A549 (cell line): ENCODE measurements around the gene KIR2DL1. TPM values are rescaled to one million over a fixed set of nuclear protein-coding genes. Genes with fewer than 3 reads are reported as not detected.

ENCODE experiments used
- ATAC-seq, 2 experiments: fragments of 200-7000 bp in 1 of 2; fragments of >200 bp in 1 of 2; cut with Nextera tagmentation in 1 of 2; cut with Tn5 transposase in 1 of 2; 3 replicates each; pipeline versions ENCODE4 v1.8.0 to v1.9.1; 2018 to 2020; ENCODE audit warnings: mild to moderate bottlenecking in 1 of 2, moderate library complexity in 1 of 2
- CTCF ChIA-PET: fragments of 300-600 bp; sonication (Branson Sonifier 250); formaldehyde crosslinking; extraction: SDS; loops from one replicate; lab custom pipeline; 2021; ENCODE audit warnings: antibody characterized with exemption, inconsistent platforms; lab: Yijun Ruan, JAX
- POLR2A ChIA-PET: fragments of 350-600 bp; formaldehyde crosslinking; extraction: SDS; loops from one replicate; lab custom pipeline; 2021; ENCODE audit warnings: antibody characterized with exemption, inconsistent platforms; lab: Yijun Ruan, JAX
- DNase-seq, 2 experiments: peaks; one replicate each; pipeline versions ENCODE4 v3.0.0 to v3.0.0-alpha.2; 2011 to 2016; ENCODE audit warnings: low read depth in 1 of 2, low spot score in 1 of 2
- FAIRE-seq: peaks from 2 replicates; lab custom pipeline; 2011; peaks lifted over from hg19 to GRCh38; lab: Jason Lieb, UNC
- H3K27ac ChIP-seq, 2 experiments: fragments of >200 bp; sonication (Bioruptor Twin); formaldehyde crosslinking; 3 replicates each; pipeline ENCODE4 v1.5.1; 2016 to 2017
- H3K4me1 ChIP-seq: fragments of >200 bp; sonication (Bioruptor Twin); formaldehyde crosslinking; 3 replicates; pipeline ENCODE4 v1.6.1; 2016
- H3K4me2 ChIP-seq: fragments of >200 bp; sonication (Bioruptor Twin); formaldehyde crosslinking; 3 replicates; pipeline ENCODE4 v1.6.1; 2016
- H3K4me3 ChIP-seq: fragments of >200 bp; sonication (Bioruptor Twin); formaldehyde crosslinking; 3 replicates; pipeline ENCODE4 v1.5.1; 2016
- H3K9me3 ChIP-seq: fragments of >200 bp; sonication (Bioruptor Twin); formaldehyde crosslinking; 3 replicates; pipeline ENCODE4 v1.6.1; 2016
- ATOH8 ChIP-seq: fragments of 250-450 bp; sonication (Bioruptor Pico); IDR thresholded peaks from 2 replicates; pipeline ENCODE4 v1.5.0; 2020; ENCODE audit warnings: low read depth, mild to moderate bottlenecking, moderate library complexity
- CEBPB ChIP-seq, 2 experiments: fragments of >200 bp in 1 of 2; sonication (Bioruptor Twin) in 1 of 2; formaldehyde crosslinking in 1 of 2; IDR thresholded peaks; 2 replicates each; pipeline ENCODE4 v1.6.1; 2012 to 2016
- EHF ChIP-seq: fragments of 250-450 bp; sonication (Bioruptor Pico); IDR thresholded peaks from 2 replicates; pipeline ENCODE4 v1.5.0; 2020; ENCODE audit warnings: mild to moderate bottlenecking
- FOXS1 ChIP-seq: fragments of 250-450 bp; sonication (Bioruptor Pico); IDR thresholded peaks from 2 replicates; pipeline ENCODE4 v1.5.0; 2020; ENCODE audit warnings: mild to moderate bottlenecking, moderate library complexity
- JUN ChIP-seq, 2 experiments: fragments of >200 bp; sonication (Bioruptor Twin); formaldehyde crosslinking; IDR thresholded peaks; 2 replicates in 1 of 2; 3 replicates in 1 of 2; pipeline ENCODE4 v1.6.1; 2016 to 2017
- KDM5A ChIP-seq: fragments of 200-600 bp; sonication (generic); IDR thresholded peaks from 2 replicates; pipeline ENCODE4 v1.6.1; 2016; ENCODE audit warnings: antibody characterized with exemption, mild to moderate bottlenecking
- MAX ChIP-seq: IDR thresholded peaks from 2 replicates; pipeline ENCODE4 v1.6.1; 2012
- MAZ ChIP-seq: fragments of 150-350 bp; IDR thresholded peaks from 2 replicates; pipeline ENCODE4 v1.6.1; 2014; ENCODE audit warnings: antibody characterized with exemption, low read depth, low read length, borderline replicate concordance
- RARB ChIP-seq: fragments of 250-450 bp; sonication (Bioruptor Pico); IDR thresholded peaks from 2 replicates; pipeline ENCODE4 v1.8.0; 2021; ENCODE audit warnings: mild to moderate bottlenecking, moderate library complexity
- REST ChIP-seq: fragments of 200-600 bp; sonication (generic); IDR thresholded peaks from 2 replicates; pipeline ENCODE4 v1.6.1; 2016; ENCODE audit warnings: antibody characterized with exemption, mild to moderate bottlenecking, moderate library complexity
- RFX5 ChIP-seq: fragments of 450-650 bp; IDR thresholded peaks from 2 replicates; pipeline ENCODE4 v1.7.1; 2014; ENCODE audit warnings: antibody characterized with exemption, mild to moderate bottlenecking, moderate library complexity
- TFCP2L1 ChIP-seq: fragments of 250-450 bp; sonication (Bioruptor Pico); IDR thresholded peaks from 2 replicates; pipeline ENCODE4 v1.5.0; 2021; ENCODE audit warnings: mild to moderate bottlenecking
- ZC3H11A ChIP-seq: fragments of 450-650 bp; IDR thresholded peaks from 2 replicates; pipeline ENCODE4 v1.6.1; 2014; ENCODE audit warnings: antibody characterized with exemption, mild to moderate bottlenecking
- ZSCAN20 ChIP-seq: fragments of 250-450 bp; sonication (Bioruptor Pico); IDR thresholded peaks from 2 replicates; pipeline ENCODE4 v1.8.0; 2022; ENCODE audit warnings: mild to moderate bottlenecking, moderate library complexity
- WGBS: methylation state at CpG from one replicate; pipeline ENCODE4 v1.1.6; 2017; ENCODE audit errors: missing lambda C conversion rate; 5-methylcytosine and 5-hydroxymethylcytosine counted together
- polyA plus RNA-seq, 4 experiments: library from polyadenylated mRNA; depleted of rRNA in 3 of 4; stranded (reverse); fragments of >200 nt; fragmentation: RNase III in 1 of 4; extraction: RNeasy Plus Mini Kit Qiagen cat#74134 plus additional on column Dnase treatment in 1 of 4; gene quantifications; 2 replicates in 3 of 4; 3 replicates in 1 of 4; pipeline ENCODE4 v1.2.3, GENCODE V29; 2011 to 2017
- TF ChIP-seq, protein P1 (sequence below): fragments of 150-350 bp; IDR thresholded peaks from 2 replicates; pipeline ENCODE4 v1.6.1; 2014; ENCODE audit warnings: low read depth, mild to moderate bottlenecking, low read length
- TF ChIP-seq, protein P2 (sequence below): fragments of 250-450 bp; sonication (Bioruptor Pico); IDR thresholded peaks from 2 replicates; pipeline ENCODE4 v1.5.0; 2021; ENCODE audit warnings: mild to moderate bottlenecking, moderate library complexity, borderline replicate concordance
- TF ChIP-seq, protein P3 (sequence below): fragments of >200 bp; sonication (Bioruptor Twin); formaldehyde crosslinking; IDR thresholded peaks from 2 replicates; pipeline ENCODE4 v1.6.1; 2016
- TF ChIP-seq, protein P4 (sequence below): fragments of 450-650 bp; IDR thresholded peaks from 2 replicates; pipeline ENCODE4 v1.6.1; 2014; ENCODE audit warnings: antibody characterized with exemption

The KIR2DL1 gene
- polyA plus RNA-seq, 2 of the 4 experiments (the other 2 are of a cell fraction): not detected

- H3K27ac ChIP-seq: no peak overlapping the region
- ChIA-PET POLR2A (no interaction called here), CTCF (no interaction called here)
- H3K4me3 ChIP-seq: no peak overlapping the region
- no peak overlapping the region for H3K4me2 ChIP-seq
- 9% methylated on average over 5 of the region's 5 CpGs for WGBS
- no peak for FAIRE-seq
- no peaks in the 10 kb centered on the region; the same call in 2 of the 3 replicates for H3K9me3 ChIP-seq
- no peak for ATAC-seq
- no peaks in the 10 kb centered on the region for H3K4me1 ChIP-seq
- TF ChIP-seq, protein P1, sequence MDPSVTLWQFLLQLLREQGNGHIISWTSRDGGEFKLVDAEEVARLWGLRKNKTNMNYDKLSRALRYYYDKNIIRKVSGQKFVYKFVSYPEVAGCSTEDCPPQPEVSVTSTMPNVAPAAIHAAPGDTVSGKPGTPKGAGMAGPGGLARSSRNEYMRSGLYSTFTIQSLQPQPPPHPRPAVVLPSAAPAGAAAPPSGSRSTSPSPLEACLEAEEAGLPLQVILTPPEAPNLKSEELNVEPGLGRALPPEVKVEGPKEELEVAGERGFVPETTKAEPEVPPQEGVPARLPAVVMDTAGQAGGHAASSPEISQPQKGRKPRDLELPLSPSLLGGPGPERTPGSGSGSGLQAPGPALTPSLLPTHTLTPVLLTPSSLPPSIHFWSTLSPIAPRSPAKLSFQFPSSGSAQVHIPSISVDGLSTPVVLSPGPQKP: no peak
- TF ChIP-seq KDM5A (no peak), MAX (no peak), RARB (no peak), EHF (CRISPR knock-in tag) (no peak)
- TF ChIP-seq, all 56 proteins: peak for 0
- DNase-seq: no peak
These were observed 34.5 kb downstream of the KIR2DL1 start for GRCh38 chr19:54804101-54804500.

DNA sequence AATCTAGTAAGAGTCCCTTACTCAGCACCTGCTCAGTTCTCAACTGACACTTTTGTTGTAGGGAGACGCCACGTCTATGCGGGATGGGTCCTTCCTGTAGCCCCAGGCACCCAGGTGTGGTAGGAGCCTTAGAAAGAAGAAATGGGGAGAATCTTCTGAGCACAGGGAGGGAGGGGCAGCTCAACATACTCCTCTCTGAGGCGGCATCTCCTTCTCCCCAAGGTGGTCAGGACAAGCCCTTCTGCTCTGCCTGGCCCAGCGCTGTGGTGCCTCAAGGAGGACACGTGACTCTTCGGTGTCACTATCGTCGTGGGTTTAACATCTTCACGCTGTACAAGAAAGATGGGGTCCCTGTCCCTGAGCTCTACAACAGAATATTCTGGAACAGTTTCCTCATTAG, 35.0 kb downstream of the KIR2DL1 start:
- Histone ChIP-seq H3K4me2 (no peak overlapping the region), H3K4me3 (no peak overlapping the region), H3K27ac (no peak overlapping the region), H3K4me1 (no peaks in the 10 kb centered on the region), H3K9me3 (no peaks in the 10 kb centered on the region; the same call in 2 of the 3 replicates)
- ChIA-PET CTCF (no interaction called here), POLR2A (no interaction called here)
- TF ChIP-seq FOXS1 (CRISPR knock-in tag) (no peak), ZC3H11A (no peak), CEBPB (IDR thresholded peaks at IDR 0.05) (no peak), RFX5 (no peak), MAZ (no peak), TFCP2L1 (CRISPR knock-in tag) (no peak), REST (no peak), JUN (IDR thresholded peaks at IDR 0.05) (no peak), ATOH8 (no peak), ZSCAN20 (CRISPR knock-in tag) (no peak)
- TF ChIP-seq, protein P2, sequence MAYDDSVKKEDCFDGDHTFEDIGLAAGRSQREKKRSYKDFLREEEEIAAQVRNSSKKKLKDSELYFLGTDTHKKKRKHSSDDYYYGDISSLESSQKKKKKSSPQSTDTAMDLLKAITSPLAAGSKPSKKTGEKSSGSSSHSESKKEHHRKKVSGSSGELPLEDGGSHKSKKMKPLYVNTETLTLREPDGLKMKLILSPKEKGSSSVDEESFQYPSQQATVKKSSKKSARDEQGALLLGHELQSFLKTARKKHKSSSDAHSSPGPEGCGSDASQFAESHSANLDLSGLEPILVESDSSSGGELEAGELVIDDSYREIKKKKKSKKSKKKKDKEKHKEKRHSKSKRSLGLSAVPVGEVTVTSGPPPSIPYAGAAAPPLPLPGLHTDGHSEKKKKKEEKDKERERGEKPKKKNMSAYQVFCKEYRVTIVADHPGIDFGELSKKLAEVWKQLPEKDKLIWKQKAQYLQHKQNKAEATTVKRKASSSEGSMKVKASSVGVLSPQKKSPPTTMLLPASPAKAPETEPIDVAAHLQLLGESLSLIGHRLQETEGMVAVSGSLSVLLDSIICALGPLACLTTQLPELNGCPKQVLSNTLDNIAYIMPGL (CRISPR knock-in tag): no peak
- TF ChIP-seq, protein P3, sequence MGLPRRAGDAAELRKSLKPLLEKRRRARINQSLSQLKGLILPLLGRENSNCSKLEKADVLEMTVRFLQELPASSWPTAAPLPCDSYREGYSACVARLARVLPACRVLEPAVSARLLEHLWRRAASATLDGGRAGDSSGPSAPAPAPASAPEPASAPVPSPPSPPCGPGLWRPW: no peak
- TF ChIP-seq, protein P4, sequence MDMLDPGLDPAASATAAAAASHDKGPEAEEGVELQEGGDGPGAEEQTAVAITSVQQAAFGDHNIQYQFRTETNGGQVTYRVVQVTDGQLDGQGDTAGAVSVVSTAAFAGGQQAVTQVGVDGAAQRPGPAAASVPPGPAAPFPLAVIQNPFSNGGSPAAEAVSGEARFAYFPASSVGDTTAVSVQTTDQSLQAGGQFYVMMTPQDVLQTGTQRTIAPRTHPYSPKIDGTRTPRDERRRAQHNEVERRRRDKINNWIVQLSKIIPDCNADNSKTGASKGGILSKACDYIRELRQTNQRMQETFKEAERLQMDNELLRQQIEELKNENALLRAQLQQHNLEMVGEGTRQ: no peak
- ATAC-seq: no peak
- 40% methylated on average over 10 of the region's 10 CpGs for WGBS
- no peak for DNase-seq
- FAIRE-seq: no peak
